Endothelial cell of umbilical vein (primary cell): ENCODE results near the gene LRP1-AS. TPM values are rescaled to one million over a fixed set of nuclear protein-coding genes. Genes with fewer than 3 reads are reported as not detected.

Source experiments
- BruUV-seq: library from RNA; stranded (reverse); fragments of 400-500 nt; replicated peaks from 2 replicates; lab custom pipeline; 2021; lab: Mats Ljungman, UMichigan
- CTCF ChIA-PET: fragments of 300-600, 350-600 bp; sonication (Branson Sonifier 250); formaldehyde crosslinking; loops from one replicate; lab custom pipeline; 2021; ENCODE audit warnings: antibody characterized with exemption, inconsistent platforms; lab: Charles Lee
- POLR2A ChIA-PET: fragments of 300-600, 350-600 bp; sonication (Branson Sonifier 250); formaldehyde crosslinking; loops from one replicate; lab custom pipeline; 2021; ENCODE audit warnings: antibody characterized with exemption, inconsistent platforms; lab: Charles Lee
- DNase-seq: peaks from one replicate; pipeline ENCODE4 v3.0.0-alpha.2; 2011; ENCODE audit warnings: low read depth, low spot score
- FAIRE-seq: peaks from 2 replicates; lab custom pipeline; 2011; peaks lifted over from hg19 to GRCh38; lab: Jason Lieb, UNC
- H2AFZ ChIP-seq: 2 replicates; pipeline ENCODE4 v1.6.0; 2012; ENCODE audit warnings: low read depth, low read length, control low read depth, inconsistent platforms
- H3K27ac ChIP-seq: 2 replicates; pipeline ENCODE4 v1.5.1; 2011; ENCODE audit warnings: low read depth, mild to moderate bottlenecking, control low read depth, low read length, moderate library complexity; ENCODE audit not compliant: insufficient read depth
- H3K27me3 ChIP-seq, 2 experiments: 2 replicates each; pipeline versions ENCODE4 v1.6.0 to v1.6.1; 2011; ENCODE audit warnings: low read length in 2 of 2, mixed read lengths in 1 of 2; ENCODE audit not compliant: control insufficient read depth in 2 of 2, insufficient read depth in 2 of 2
- H3K36me3 ChIP-seq, 2 experiments: 2 replicates in 1 of 2; 3 replicates in 1 of 2; pipeline ENCODE4 v1.5.1; 2011; ENCODE audit warnings: low read length in 2 of 2, mild to moderate bottlenecking in 1 of 2, moderate library complexity in 1 of 2; ENCODE audit not compliant: control insufficient read depth in 2 of 2, insufficient read depth in 2 of 2; ENCODE audit errors: extremely low read depth in 1 of 2
- H3K4me1 ChIP-seq: 3 replicates; pipeline ENCODE4 v1.5.1; 2011; ENCODE audit warnings: mild to moderate bottlenecking, low read length; ENCODE audit not compliant: control insufficient read depth, insufficient read depth; ENCODE audit errors: extremely low read depth
- H3K4me2 ChIP-seq: 2 replicates; pipeline ENCODE4 v1.6.1; 2011; ENCODE audit warnings: low read length, control low read depth, mixed read lengths; ENCODE audit not compliant: insufficient read depth
- H3K4me3 ChIP-seq, 3 experiments: fragments of 200-600 bp in 1 of 3; sonication (generic), shearing (Covaris generic) in 1 of 3; replicated peaks in 1 of 3; 2 replicates each; pipeline ENCODE4 v1.5.1; 2011 to 2016; ENCODE audit warnings: control low read depth in 3 of 3, low read length in 3 of 3, mild to moderate bottlenecking in 2 of 3, inconsistent platforms in 1 of 3, low read depth in 1 of 3, moderate library complexity in 1 of 3; ENCODE audit not compliant: insufficient read depth in 1 of 3
- H3K79me2 ChIP-seq: 2 replicates; pipeline ENCODE4 v1.6.0; 2012; ENCODE audit warnings: low read length, inconsistent platforms; ENCODE audit not compliant: control insufficient read depth, insufficient read depth
- H3K9ac ChIP-seq: replicated peaks from 2 replicates; pipeline ENCODE3; 2011; ENCODE audit warnings: low read length, control low read depth; ENCODE audit not compliant: insufficient read depth; ENCODE audit errors: extremely low read depth
- H3K9me1 ChIP-seq: replicated peaks from 3 replicates; pipeline ENCODE4 v1.6.0; 2011; ENCODE audit warnings: mild to moderate bottlenecking, low read length; ENCODE audit not compliant: control insufficient read depth, insufficient read depth; ENCODE audit errors: extremely low read depth
- H3K9me3 ChIP-seq: replicated peaks from 2 replicates; pipeline ENCODE4 v1.5.1; 2012; ENCODE audit warnings: low read length, inconsistent platforms; ENCODE audit not compliant: control insufficient read depth, insufficient read depth
- H4K20me1 ChIP-seq: replicated peaks from 2 replicates; pipeline ENCODE3; 2011; ENCODE audit warnings: mild to moderate bottlenecking, low read length; ENCODE audit not compliant: control insufficient read depth, insufficient read depth; ENCODE audit errors: extremely low read depth
- CTCF ChIP-seq, 2 donors: IDR thresholded peaks; 1 replicate in 1 of 2; 2 replicates in 1 of 2; pipeline ENCODE4 v1.5.1; 2011; ENCODE audit warnings: low read length in 2 of 2, mild to moderate bottlenecking in 2 of 2, moderate library complexity in 2 of 2, control low read depth in 1 of 2, inconsistent platforms in 1 of 2, low read depth in 1 of 2; ENCODE audit not compliant: insufficient read depth in 1 of 2; ENCODE audit errors: extremely low read depth in 1 of 2
- EZH2 ChIP-seq: IDR thresholded peaks from 2 replicates; pipeline ENCODE4 v1.6.1; 2012; ENCODE audit warnings: borderline replicate concordance, low read depth, mild to moderate bottlenecking, moderate library complexity, low read length, inconsistent platforms; ENCODE audit not compliant: severe bottlenecking
- FOS ChIP-seq: IDR thresholded peaks from 2 replicates; pipeline ENCODE4 v1.6.1; 2011; ENCODE audit warnings: mild to moderate bottlenecking, low read length, moderate library complexity, borderline replicate concordance; ENCODE audit not compliant: insufficient read depth
- GATA2 ChIP-seq: IDR thresholded peaks from 2 replicates; pipeline ENCODE4 v1.7.0; 2011; ENCODE audit warnings: low read depth, mild to moderate bottlenecking, moderate library complexity, mixed read lengths, low read length; ENCODE audit not compliant: insufficient read length, insufficient read depth
- JUN ChIP-seq: IDR thresholded peaks from 2 replicates; pipeline ENCODE4 v1.6.1; 2011; ENCODE audit warnings: borderline replicate concordance, low read depth; ENCODE audit not compliant: insufficient read length, insufficient read depth
- MAX ChIP-seq: IDR thresholded peaks from 2 replicates; pipeline ENCODE4 v1.6.1; 2011; ENCODE audit not compliant: insufficient read depth, insufficient read length
- MYC ChIP-seq: IDR thresholded peaks from one replicate; pipeline ENCODE4 v1.6.1; 2011; ENCODE audit warnings: mild to moderate bottlenecking, low read depth, low read length
- POLR2A ChIP-seq: IDR thresholded peaks from 2 replicates; pipeline ENCODE4 v1.6.1; 2012; ENCODE audit warnings: low read depth, mild to moderate bottlenecking, control low read depth, low read length
- POLR2AphosphoS5 ChIP-seq: IDR thresholded peaks from 2 replicates; pipeline ENCODE4 v1.6.1; 2012; ENCODE audit warnings: low read depth, mild to moderate bottlenecking, control low read depth, low read length, moderate library complexity; ENCODE audit not compliant: insufficient read depth
- dilution Hi-C: fragments of 300-500 bp; cut with MboI; formaldehyde crosslinking; loops from one replicate; pipeline ENCODE4 v1.15.0; 2019; ENCODE audit warnings: low sequenced_read_pairs; ENCODE audit not compliant: extremely low pct_ligation_motif_present
- intact Hi-C: fragments of 100-400 bp; cut with micrococcal nuclease; formaldehyde crosslinking; loops from one replicate; pipeline ENCODE4 v1.10.0; 2022
- polyA plus RNA-seq, 4 experiments: library from polyadenylated mRNA; depleted of rRNA in 3 of 4; stranded (reverse) in 3 of 4; unstranded in 1 of 4; fragments of >200 nt; gene quantifications; 2 replicates each; pipeline versions ENCODE4 v1.2.1 to v1.2.3, GENCODE V29; 2011 to 2012; ENCODE audit warnings: missing spikeins in 1 of 4
- total RNA-seq: library from RNA; stranded (reverse); gene quantifications from 2 replicates; pipeline ENCODE4 v1.2.3, GENCODE V29; 2021

LRP1-AS gene
- total and polyA plus RNA-seq, 2 donors (not counting 3 experiments of a cell fraction or from before 2014, with no cell fraction given) = not detected

GRCh38 chr12:57156701-57157403, 9.4 kb upstream of the LRP1-AS start:
- TF ChIP-seq FOS (no peak), MAX (no peak), MYC (no peak), GATA2 (no peak), POLR2AphosphoS5 (no peak), JUN (no peak), CTCF (IDR thresholded peaks at IDR 0.05; ENCODE audit: extremely low read depth in 1 of 2, insufficient read depth in 1 of 2, low read depth in 1 of 2, low read length in 2 of 2) (no peak), EZH2 (no peak), POLR2A (no peak)
- H3K36me3 ChIP-seq = no peaks in the 10 kb centered on the region
- dilution Hi-C loops = no loop called here
- H3K4me2 ChIP-seq = no peak overlapping the region
- H3K4me3 ChIP-seq = no peak overlapping the region
- ChIA-PET POLR2A (no interaction called here), CTCF (interaction anchor here (0.9 to 1.2 kb wide), 4 partner anchors 16 to 32 kb away, joined by 3 to 4 read pairs (median 3); no protein-coding TSS in a partner anchor)
- DNase-seq = no peak
- H3K4me1 ChIP-seq = no peaks in the 10 kb centered on the region
- no peaks in the 10 kb centered on the region for H3K27me3 ChIP-seq
- no peak overlapping the region for H3K27ac ChIP-seq
- H2AFZ ChIP-seq = no peak overlapping the region
- intact Hi-C loops = no loop called here
- no TSS peak for BruUV-seq
- no peak overlapping the region for H3K9ac ChIP-seq
- H3K9me3 ChIP-seq = no peaks in the 10 kb centered on the region
- H3K9me1 ChIP-seq = no peaks in the 10 kb centered on the region
- FAIRE-seq = no peak
- no peaks in the 10 kb centered on the region for H3K79me2 ChIP-seq
- no peaks in the 10 kb centered on the region for H4K20me1 ChIP-seq
